Right atrium auricular region (tissue), 2 donors: Measurements from ENCODE around the gene KDM3B. TPM values are rescaled to one million over a fixed set of nuclear protein-coding genes. Genes with fewer than 3 reads are reported as not detected.

Source experiments
- DNase-seq: peaks from one replicate; pipeline ENCODE4 v3.0.0-alpha.2; 2019; ENCODE audit warnings: low spot score
- H3K27ac ChIP-seq, 2 donors: fragments of 200-600 bp; sonication (generic); 1 replicate in 1 of 2; 2 replicates in 1 of 2; pipeline ENCODE4 v1.5.1; 2016 to 2019
- H3K27me3 ChIP-seq, 2 donors: fragments of 200-600 bp; sonication (generic); one replicate each; pipeline versions ENCODE4 v1.5.1 to v1.6.0; 2017 to 2019
- H3K36me3 ChIP-seq: fragments of 200-600 bp; sonication (generic); one replicate; pipeline ENCODE4 v1.5.1; 2016
- H3K4me1 ChIP-seq, 2 donors: fragments of 200-600 bp; sonication (generic); one replicate each; pipeline versions ENCODE4 v1.5.1 to v1.6.0; 2017 to 2019
- H3K4me3 ChIP-seq, 2 donors: fragments of 200-600 bp; sonication (generic); 1 replicate in 1 of 2; 2 replicates in 1 of 2; pipeline ENCODE4 v1.5.1; 2017 to 2019; ENCODE audit warnings: mild to moderate bottlenecking in 1 of 2, moderate library complexity in 1 of 2
- H3K9me3 ChIP-seq, 2 donors: fragments of 200-600 bp; sonication (generic); one replicate each; pipeline ENCODE4 v1.5.1; 2019
- CTCF ChIP-seq, 2 donors: fragments of 200-600 bp; sonication (generic); IDR thresholded peaks; one replicate each; pipeline ENCODE4 v1.5.1; 2019; ENCODE audit warnings: antibody characterized with exemption in 2 of 2
- total RNA-seq, 2 donors: library from RNA; depleted of rRNA; stranded (reverse); fragments of >200 nt; gene quantifications; one replicate each; pipeline ENCODE4 v1.1.0, GENCODE V29; 2016

The KDM3B gene
- total RNA-seq, 2 donors from 2014 or later: 42.9 to 46.9 TPM

GRCh38 chr5:138455232-138455930 is 102.9 kb downstream of the KDM3B start:
- Histone ChIP-seq H3K9me3 (no peaks in the 10 kb centered on the region), H3K4me1 (peaks cover 0 to 23% of the 10 kb centered on the region in 2 donors), H3K4me3 (no peak overlapping the region), H3K27ac (peak overlapping the region in 1 of 2 donors; percentile 39), H3K27me3 (no peaks in the 10 kb centered on the region), H3K36me3 (no peaks in the 10 kb centered on the region)
- no peak for DNase-seq
- TF ChIP-seq CTCF (IDR thresholded peaks at IDR 0.05): no peak

GRCh38 chr5:138457531-138458275 is 105.2 kb downstream of the KDM3B start:
- H3K27ac ChIP-seq: no peak overlapping the region
- no peak for TF ChIP-seq CTCF (IDR thresholded peaks at IDR 0.05)

GRCh38 chr5:138458384-138458783 is 105.9 kb downstream of the KDM3B start:
- no peak for TF ChIP-seq CTCF (IDR thresholded peaks at IDR 0.05)
- no peak for DNase-seq
- Histone ChIP-seq H3K27ac (no peak overlapping the region), H3K4me3 (peak overlapping the region in 1 of 2 donors; percentile 8), H3K27me3 (no peaks in the 10 kb centered on the region), H3K36me3 (no peaks in the 10 kb centered on the region), H3K4me1 (peaks cover 0 to 43% of the 10 kb centered on the region in 2 donors), H3K9me3 (no peaks in the 10 kb centered on the region)

More at GRCh38 chr5:138457531-138458275, 105.2 kb downstream of the KDM3B start:
- H3K36me3 ChIP-seq: no peaks in the 10 kb centered on the region
- H3K4me1 ChIP-seq: peaks cover 0 to 40% of the 10 kb centered on the region in 2 donors
- DNase-seq: no peak
- peak overlapping the region in 1 of 2 donors; percentile 8 for H3K4me3 ChIP-seq
- H3K27me3 ChIP-seq: no peaks in the 10 kb centered on the region
- no peaks in the 10 kb centered on the region for H3K9me3 ChIP-seq

GRCh38 chr5:138458856-138459255 is 106.4 kb downstream of the KDM3B start:
- no peaks in the 10 kb centered on the region for H3K36me3 ChIP-seq
- no peak for TF ChIP-seq CTCF (IDR thresholded peaks at IDR 0.05)
- no peak for DNase-seq
- no peaks in the 10 kb centered on the region for H3K27me3 ChIP-seq
- peaks cover 0 to 45% of the 10 kb centered on the region in 2 donors for H3K4me1 ChIP-seq
- no peaks in the 10 kb centered on the region for H3K9me3 ChIP-seq
- H3K27ac ChIP-seq: no peak overlapping the region
- H3K4me3 ChIP-seq: no peak overlapping the region

GRCh38 chr5:138459311-138459933 is 106.9 kb downstream of the KDM3B start:
- DNase-seq: no peak
- H3K36me3 ChIP-seq: no peaks in the 10 kb centered on the region
- H3K4me1 ChIP-seq: peaks cover 0 to 45% of the 10 kb centered on the region in 2 donors
- no peak overlapping the region for H3K4me3 ChIP-seq
- H3K9me3 ChIP-seq: no peaks in the 10 kb centered on the region
- no peak overlapping the region for H3K27ac ChIP-seq
- TF ChIP-seq CTCF (IDR thresholded peaks at IDR 0.05): no peak
- no peaks in the 10 kb centered on the region for H3K27me3 ChIP-seq
